Bronchial epithelial cell (primary cell): ENCODE measurements around the gene EMC6. TPM values are rescaled to one million over a fixed set of nuclear protein-coding genes. Genes with fewer than 3 reads are reported as not detected.

Source experiments
- DNase-seq: peaks from one replicate; pipeline ENCODE4 v3.0.0-alpha.2; 2010; ENCODE audit warnings: low read depth
- FAIRE-seq: peaks from 2 replicates; lab custom pipeline; 2011; peaks lifted over from hg19 to GRCh38; lab: Jason Lieb, UNC
- H3K27me3 ChIP-seq: 2 replicates; pipeline ENCODE4 v1.5.1; 2011; ENCODE audit warnings: low read length; ENCODE audit not compliant: control insufficient read depth, insufficient read depth
- H3K36me3 ChIP-seq: 2 replicates; pipeline ENCODE4 v1.5.1; 2011; ENCODE audit warnings: low read length; ENCODE audit not compliant: control insufficient read depth, insufficient read depth
- H3K4me3 ChIP-seq: 2 replicates; pipeline ENCODE4 v1.5.1; 2011; ENCODE audit warnings: mild to moderate bottlenecking, low read depth, low read length, control low read depth
- CTCF ChIP-seq: IDR thresholded peaks from 2 replicates; pipeline ENCODE4 v1.5.1; 2011; ENCODE audit warnings: mild to moderate bottlenecking, moderate library complexity, low read length, control low read depth, inconsistent platforms; ENCODE audit not compliant: insufficient read depth, severe bottlenecking
- total RNA-seq: library from RNA; depleted of rRNA; stranded (reverse); fragments of >200 nt; gene quantifications from 2 replicates; pipeline ENCODE4 v1.2.1, GENCODE V29; 2014

The EMC6 gene
- total RNA-seq, 1 donor from 2014 or later, result 26.1 TPM

GRCh38 chr17:3688027-3688553 lies 19.5 kb downstream of the EMC6 start:
- H3K4me3 ChIP-seq, result no peak overlapping the region
- no peak for TF ChIP-seq CTCF
- H3K27me3 ChIP-seq, result peaks cover 4% of the 10 kb centered on the region
- no peaks in the 10 kb centered on the region for H3K36me3 ChIP-seq
- FAIRE-seq, result no peak
- DNase-seq, result no peak

- no peaks in the 10 kb centered on the region for H3K36me3 ChIP-seq
- FAIRE-seq (no peak), DNase-seq (no peak)
- TF ChIP-seq CTCF, result no peak
- peaks cover 4% of the 10 kb centered on the region for H3K27me3 ChIP-seq
- H3K4me3 ChIP-seq, result no peak overlapping the region
Measured at GRCh38 chr17:3688852-3689261, 20.2 kb downstream of the EMC6 start.

GRCh38 chr17:3689262-3690093 lies 20.9 kb downstream of the EMC6 start:
- DNase-seq, result no peak
- no peak for FAIRE-seq
- no peak overlapping the region for H3K4me3 ChIP-seq
- TF ChIP-seq CTCF, result no peak
- peaks cover 4% of the 10 kb centered on the region for H3K27me3 ChIP-seq
- no peaks in the 10 kb centered on the region for H3K36me3 ChIP-seq

GRCh38 chr17:3690094-3690715 lies 21.6 kb downstream of the EMC6 start:
- FAIRE-seq (no peak), DNase-seq (no peak)
- Histone ChIP-seq H3K27me3 (peaks cover 1% of the 10 kb centered on the region), H3K36me3 (no peaks in the 10 kb centered on the region), H3K4me3 (no peak overlapping the region)
- TF ChIP-seq CTCF, result no peak

- DNase-seq (no peak), FAIRE-seq (no peak)
- no peak for TF ChIP-seq CTCF
- Histone ChIP-seq H3K4me3 (no peak overlapping the region), H3K36me3 (no peaks in the 10 kb centered on the region), H3K27me3 (peaks cover 1% of the 10 kb centered on the region)
Measured at GRCh38 chr17:3691617-3692067, 23.0 kb downstream of the EMC6 start.
